HG03196 (cell line): ENCODE measurements around the gene DSG3.

Experiments used
- ATAC-seq: cut with Tn5 transposase; IDR thresholded peaks from one replicate; pipeline ENCODE4 v1.9.1; 2021; ENCODE audit not compliant: unreplicated experiment

Gene DSG3

DNA sequence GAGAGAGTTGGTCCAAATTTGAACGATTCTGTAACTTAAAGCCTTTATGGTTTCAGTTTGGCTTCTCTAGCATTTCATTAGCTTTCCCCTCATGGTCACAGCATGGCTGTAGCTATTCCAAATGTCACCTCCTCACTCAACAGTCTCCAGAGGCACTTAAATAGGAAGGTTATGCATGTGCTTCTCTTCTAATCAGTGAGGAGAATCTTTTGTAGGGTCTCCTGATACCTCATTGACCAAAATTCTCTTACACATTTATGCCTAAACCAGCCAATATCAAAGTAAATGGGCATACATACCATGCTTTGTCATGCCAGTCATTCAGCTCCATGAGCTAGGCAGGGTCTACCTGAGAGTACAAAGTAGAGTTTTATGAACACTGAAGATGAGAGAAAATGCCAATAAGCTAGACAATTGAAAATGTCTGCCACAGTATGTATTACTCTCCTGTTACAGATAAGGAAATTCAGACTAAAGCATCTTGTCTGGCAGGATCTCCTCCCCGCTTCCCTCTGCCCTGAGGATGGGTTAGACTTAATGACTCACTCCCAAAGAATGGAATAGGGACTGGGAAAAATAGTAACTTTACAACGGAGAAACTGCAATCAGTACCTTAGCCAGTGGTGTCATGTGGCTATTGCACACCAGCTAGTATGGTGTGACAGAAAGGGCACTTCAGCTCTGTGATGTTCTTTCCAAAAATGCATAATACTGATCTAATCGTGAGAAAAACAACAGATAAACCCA is 65.8 kb downstream of the DSG3 start:
- no peak for ATAC-seq

GRCh38 chr18:31516437-31516836 is 68.9 kb downstream of the DSG3 start:
- ATAC-seq, result no peak

DNA sequence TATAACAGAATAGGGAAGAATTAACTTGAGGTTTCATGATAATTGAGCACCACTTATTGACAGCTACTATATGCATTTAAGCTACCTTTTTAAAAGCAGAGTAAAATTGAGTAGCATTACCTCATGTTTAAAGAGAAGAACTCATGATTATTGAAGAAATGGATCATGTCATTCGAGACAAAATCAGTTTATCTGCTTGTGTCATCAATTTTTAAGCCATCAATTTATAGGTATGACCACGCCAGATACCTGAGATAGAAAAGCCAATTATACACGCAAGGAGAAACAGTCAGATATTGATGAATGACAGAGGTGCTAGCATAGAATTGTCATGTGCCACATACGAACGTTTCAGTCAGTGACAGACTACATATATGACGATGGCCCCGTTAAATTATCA is 78.8 kb downstream of the DSG3 start:
- ATAC-seq, result no peak
